Adipocyte (in vitro differentiated cells): Measurements from ENCODE around the gene SV2C.
A peak's percentile ranks its signal among the peaks of the same experiment; 100 is the strongest.
"Not testable (repeated sequence)": the region's sequence is repeated elsewhere in the genome, so short reads cannot be mapped to it uniquely, and the experiment has no call there.

ENCODE experiments used
- DNase-seq: peaks from one replicate; pipeline ENCODE4 v3.0.0-alpha.2; 2015; ENCODE audit warnings: low read depth
- H3K27me3 ChIP-seq: replicated peaks from 2 replicates; pipeline ENCODE4 v1.7.0; 2013; ENCODE audit warnings: mild to moderate bottlenecking, low read length, moderate library complexity; ENCODE audit not compliant: control insufficient read depth, insufficient read depth
- H3K36me3 ChIP-seq: 2 replicates; pipeline ENCODE4 v1.7.0; 2013; ENCODE audit warnings: low read length, mild to moderate bottlenecking, moderate library complexity; ENCODE audit not compliant: control insufficient read depth, insufficient read depth, severe bottlenecking
- H3K4me1 ChIP-seq: 2 replicates; pipeline ENCODE4 v1.7.0; 2013; ENCODE audit warnings: mild to moderate bottlenecking, low read length, moderate library complexity; ENCODE audit not compliant: control insufficient read depth, insufficient read depth
- H3K4me3 ChIP-seq: 2 replicates; pipeline ENCODE4 v1.7.0; 2013; ENCODE audit warnings: mild to moderate bottlenecking, low read length, moderate library complexity
- H3K9ac ChIP-seq: 2 replicates; pipeline ENCODE4 v1.7.0; 2013; ENCODE audit warnings: mild to moderate bottlenecking, low read length, moderate library complexity
- H3K9me3 ChIP-seq: 2 replicates; pipeline ENCODE4 v1.7.0; 2013; ENCODE audit warnings: mild to moderate bottlenecking, low read length, moderate library complexity; ENCODE audit not compliant: control insufficient read depth

Gene SV2C

GRCh38 chr5:76082772-76083554, at the start of gene SV2C:
SV2C (plus strand) TSS chr5:76083383; CDS start chr5:76131751, 48,368 bp downstream.
- H3K36me3 ChIP-seq, result no peaks in the 10 kb centered on the region
- H3K9ac ChIP-seq, result no peak within 1 kb of the TSS
- peaks cover 4% of the 10 kb centered on the region for H3K4me1 ChIP-seq
- peaks cover 37% of the 10 kb centered on the region for H3K27me3 ChIP-seq
- no peaks in the 10 kb centered on the region for H3K9me3 ChIP-seq
- peak within 1 kb of the TSS; percentile 37 for H3K4me3 ChIP-seq
- DNase-seq, result peak; percentile 39

GRCh38 chr5:76037736-76038151, 45.4 kb upstream of the SV2C start:
- H3K9ac ChIP-seq, H3K4me1 ChIP-seq, H3K27me3 ChIP-seq, DNase-seq, H3K9me3 ChIP-seq, H3K4me3 ChIP-seq, H3K36me3 ChIP-seq: not testable (repeated sequence)

GRCh38 chr5:76038212-76038611, 45.0 kb upstream of the SV2C start:
- Histone ChIP-seq H3K4me3 (no peak overlapping the region), H3K9me3 (no peaks in the 10 kb centered on the region), H3K9ac (no peak overlapping the region), H3K27me3 (no peaks in the 10 kb centered on the region), H3K36me3 (no peaks in the 10 kb centered on the region), H3K4me1 (no peaks in the 10 kb centered on the region)
- DNase-seq, result no peak

GRCh38 chr5:76040806-76041205, 42.4 kb upstream of the SV2C start:
- no peaks in the 10 kb centered on the region for H3K27me3 ChIP-seq
- no peaks in the 10 kb centered on the region for H3K9me3 ChIP-seq
- H3K36me3 ChIP-seq, result no peaks in the 10 kb centered on the region
- no peak overlapping the region for H3K9ac ChIP-seq
- no peak overlapping the region for H3K4me3 ChIP-seq
- no peak for DNase-seq
- H3K4me1 ChIP-seq, result no peaks in the 10 kb centered on the region

GRCh38 chr5:76041863-76042262, 41.3 kb upstream of the SV2C start:
- Histone ChIP-seq H3K4me3 (no peak overlapping the region), H3K9me3 (no peaks in the 10 kb centered on the region), H3K4me1 (no peaks in the 10 kb centered on the region), H3K36me3 (no peaks in the 10 kb centered on the region), H3K27me3 (no peaks in the 10 kb centered on the region), H3K9ac (no peak overlapping the region)
- no peak for DNase-seq

GRCh38 chr5:76046741-76047140, 36.4 kb upstream of the SV2C start:
- H3K9ac ChIP-seq, result no peak overlapping the region
- no peak overlapping the region for H3K4me3 ChIP-seq
- no peaks in the 10 kb centered on the region for H3K9me3 ChIP-seq
- no peaks in the 10 kb centered on the region for H3K36me3 ChIP-seq
- H3K27me3 ChIP-seq, result no peaks in the 10 kb centered on the region
- H3K4me1 ChIP-seq, result no peaks in the 10 kb centered on the region
- no peak for DNase-seq

- Histone ChIP-seq H3K9me3 (no peaks in the 10 kb centered on the region), H3K4me3 (no peak overlapping the region), H3K9ac (no peak overlapping the region), H3K4me1 (no peaks in the 10 kb centered on the region), H3K36me3 (no peaks in the 10 kb centered on the region), H3K27me3 (no peaks in the 10 kb centered on the region)
- no peak for DNase-seq
These were observed 33.0 kb upstream of the SV2C start for GRCh38 chr5:76050134-76050533.

- Histone ChIP-seq H3K9me3 (no peaks in the 10 kb centered on the region), H3K4me3 (no peak overlapping the region), H3K36me3 (no peaks in the 10 kb centered on the region), H3K27me3 (no peaks in the 10 kb centered on the region), H3K4me1 (no peaks in the 10 kb centered on the region), H3K9ac (no peak overlapping the region)
- peak; percentile 12 for DNase-seq
These were observed 20.6 kb upstream of the SV2C start for GRCh38 chr5:76062502-76063041.

GRCh38 chr5:76065258-76065657, 17.9 kb upstream of the SV2C start:
- H3K9ac ChIP-seq, result no peak overlapping the region
- no peak for DNase-seq
- no peaks in the 10 kb centered on the region for H3K9me3 ChIP-seq
- H3K4me3 ChIP-seq, result no peak overlapping the region
- H3K36me3 ChIP-seq, result no peaks in the 10 kb centered on the region
- H3K27me3 ChIP-seq, result no peaks in the 10 kb centered on the region
- no peaks in the 10 kb centered on the region for H3K4me1 ChIP-seq

GRCh38 chr5:76069061-76069735, 14.0 kb upstream of the SV2C start:
- no peak for DNase-seq

GRCh38 chr5:76074487-76075065, 8.6 kb upstream of the SV2C start:
- Histone ChIP-seq H3K4me1 (no peaks in the 10 kb centered on the region), H3K9me3 (no peaks in the 10 kb centered on the region), H3K36me3 (no peaks in the 10 kb centered on the region), H3K9ac (no peak overlapping the region), H3K4me3 (no peak overlapping the region), H3K27me3 (no peaks in the 10 kb centered on the region)
- DNase-seq, result no peak

More at GRCh38 chr5:76069061-76069735, 14.0 kb upstream of the SV2C start:
- Histone ChIP-seq H3K27me3 (no peaks in the 10 kb centered on the region), H3K9me3 (no peaks in the 10 kb centered on the region), H3K4me3 (no peak overlapping the region), H3K36me3 (no peaks in the 10 kb centered on the region), H3K4me1 (no peaks in the 10 kb centered on the region), H3K9ac (no peak overlapping the region)
